Head of caudate nucleus (tissue), 42 donors: Measurements from ENCODE around the gene HYPK.
"Not testable (repeated sequence)": the region's sequence is repeated elsewhere in the genome, so short reads cannot be mapped to it uniquely, and the experiment has no call there.

ENCODE experiments used
- DNase-seq, 42 donors: peaks; one replicate each; pipeline versions ENCODE4 v3.0.0 to v3.0.0-alpha.2; 2020 to 2021; ENCODE audit warnings: mixed read lengths in 7 of 42
- intact Hi-C: fragments of 100-400 bp; cut with DNase I; formaldehyde crosslinking; loops from one replicate; pipeline ENCODE4 v1.15.0; 2022

Gene HYPK

GRCh38 chr15:43793647-43794046 lies 6.8 kb upstream of the HYPK start:
- DNase-seq: no peak
- intact Hi-C loops: loop anchor here (10.0 kb wide), 1 partner anchor 49 kb away; the partner anchor contains the start of gene PDIA3

- intact Hi-C loops: loop anchor here (10.0 kb wide), 1 partner anchor 50 kb away; the partner anchor contains the start of gene PDIA3
- no peak for DNase-seq
These were observed 5.9 kb upstream of the HYPK start for GRCh38 chr15:43794269-43795037.

- intact Hi-C loops: loop anchor here (10.0 kb wide), 1 partner anchor 50 kb away; the partner anchor contains the start of gene PDIA3
- no peak for DNase-seq
These were observed 5.2 kb upstream of the HYPK start for GRCh38 chr15:43795197-43795596.

GRCh38 chr15:43795997-43796396 lies 4.4 kb upstream of the HYPK start:
- intact Hi-C loops: loop anchor here (10.0 kb wide), 1 partner anchor 51 kb away; the partner anchor contains the start of gene PDIA3
- no peak for DNase-seq

- intact Hi-C loops: loop anchor here (10.0 kb wide), 1 partner anchor 52 kb away; the partner anchor contains the start of gene PDIA3
- DNase-seq: no peak
These were observed 3.8 kb upstream of the HYPK start for GRCh38 chr15:43796566-43796965.

GRCh38 chr15:43799209-43799944 lies 1.0 kb upstream of the HYPK start:
- DNase-seq: no peak
- intact Hi-C loops: loop anchor here (10.0 kb wide), 1 partner anchor 55 kb away; the partner anchor contains the start of gene PDIA3

- intact Hi-C loops: loop anchor here (10.0 kb wide), 1 partner anchor 55 kb away; the partner anchor contains the start of gene PDIA3
- peak in 4 of 42 donors; percentile 6 to 45 (median 23) for DNase-seq
These were observed 484 bp upstream of the HYPK start, which contains the start of gene SERINC4 for GRCh38 chr15:43799945-43800285. Gene SERINC4, minus strand, starts transcription at chr15:43800220. Its CDS starts 234 bp downstream, at chr15:43799986.

- DNase-seq, intact Hi-C loops: not testable (repeated sequence)
These were observed 2.3 kb downstream of the HYPK start for GRCh38 chr15:43802676-43803075.

- no peak for DNase-seq
- intact Hi-C loops: no loop called here
These were observed 8.1 kb downstream of the HYPK start for GRCh38 chr15:43808435-43808950.

GRCh38 chr15:43808960-43809678 lies 8.7 kb downstream of the HYPK start:
- no peak for DNase-seq
- intact Hi-C loops: no loop called here

- DNase-seq, intact Hi-C loops: not testable (repeated sequence)
These were observed 14.7 kb downstream of the HYPK start for GRCh38 chr15:43815064-43815463.

- no peak for DNase-seq
- intact Hi-C loops: no loop called here
These were observed 21.1 kb downstream of the HYPK start for GRCh38 chr15:43821505-43821904.

GRCh38 chr15:43824302-43825246 lies 24.2 kb downstream of the HYPK start, which contains the start of gene MFAP1:
Gene MFAP1, minus strand, starts transcription at chr15:43824690. Its CDS starts 121 bp downstream, at chr15:43824569.
- intact Hi-C loops: no loop called here
- DNase-seq: peak; percentile 88 to 98 (median 95)

- intact Hi-C loops, DNase-seq: not testable (repeated sequence)
These were observed 24.9 kb downstream of the HYPK start for GRCh38 chr15:43825305-43825704.

- intact Hi-C loops: no loop called here
These were observed 25.7 kb downstream of the HYPK start for GRCh38 chr15:43826029-43826507.

GRCh38 chr15:43826508-43827341 lies 26.3 kb downstream of the HYPK start, which contains the start of gene WDR76:
Gene WDR76, plus strand, starts transcription at chr15:43827002. Its CDS starts 31 bp downstream, at chr15:43827033.
- peak in 41 of 42 donors; percentile 27 to 75 (median 53) for DNase-seq
- intact Hi-C loops: no loop called here

More at GRCh38 chr15:43826029-43826507, 25.7 kb downstream of the HYPK start:
- no peak for DNase-seq
